HUES48 (cell line): ENCODE data around the gene UBL3.

Experiments used
- H3K27ac ChIP-seq: one replicate; pipeline ENCODE4 v1.7.0; 2013; ENCODE audit warnings: low read depth, low read length, inconsistent platforms
- H3K27me3 ChIP-seq: 2 replicates; pipeline ENCODE4 v1.6.1; 2013; ENCODE audit warnings: mild to moderate bottlenecking, low read length; ENCODE audit not compliant: control insufficient read depth, insufficient read depth
- H3K36me3 ChIP-seq: 2 replicates; pipeline ENCODE4 v1.6.1; 2013; ENCODE audit warnings: low read length; ENCODE audit not compliant: control insufficient read depth, insufficient read depth
- H3K4me1 ChIP-seq: 2 replicates; pipeline ENCODE4 v1.6.1; 2013; ENCODE audit warnings: mild to moderate bottlenecking, low read length; ENCODE audit not compliant: control insufficient read depth, insufficient read depth
- H3K4me3 ChIP-seq: 2 replicates; pipeline ENCODE4 v1.5.1; 2013; ENCODE audit warnings: mild to moderate bottlenecking, low read depth, low read length
- H3K9ac ChIP-seq: 2 replicates; pipeline ENCODE4 v1.6.1; 2013; ENCODE audit warnings: mild to moderate bottlenecking, low read depth, low read length, moderate library complexity
- H3K9me3 ChIP-seq: 2 replicates; pipeline ENCODE4 v1.6.1; 2013; ENCODE audit warnings: low read length; ENCODE audit not compliant: control insufficient read depth, insufficient read depth

UBL3 gene

GRCh38 chr13:29883941-29884518 is 33.6 kb upstream of the UBL3 start:
- no peak overlapping the region for H3K9ac ChIP-seq
- no peaks in the 10 kb centered on the region for H3K9me3 ChIP-seq
- H3K36me3 ChIP-seq: no peaks in the 10 kb centered on the region
- H3K27ac ChIP-seq: peak overlapping the region; percentile 53
- no peak overlapping the region for H3K4me3 ChIP-seq
- H3K27me3 ChIP-seq: no peaks in the 10 kb centered on the region
- H3K4me1 ChIP-seq: peaks cover 43% of the 10 kb centered on the region

GRCh38 chr13:29882076-29882475 is 31.7 kb upstream of the UBL3 start:
- no peaks in the 10 kb centered on the region for H3K36me3 ChIP-seq
- H3K4me3 ChIP-seq: no peak overlapping the region
- peaks cover 50% of the 10 kb centered on the region for H3K4me1 ChIP-seq
- H3K27ac ChIP-seq: no peak overlapping the region
- H3K27me3 ChIP-seq: no peaks in the 10 kb centered on the region
- H3K9me3 ChIP-seq: no peaks in the 10 kb centered on the region
- H3K9ac ChIP-seq: no peak overlapping the region

- no peaks in the 10 kb centered on the region for H3K36me3 ChIP-seq
- H3K9me3 ChIP-seq: no peaks in the 10 kb centered on the region
- H3K4me1 ChIP-seq: peaks cover 29% of the 10 kb centered on the region
- no peak overlapping the region for H3K27ac ChIP-seq
- no peak overlapping the region for H3K9ac ChIP-seq
- H3K4me3 ChIP-seq: no peak overlapping the region
- no peaks in the 10 kb centered on the region for H3K27me3 ChIP-seq
These were observed 27.7 kb upstream of the UBL3 start for GRCh38 chr13:29878101-29878500.

- Histone ChIP-seq H3K4me1 (peaks cover 29% of the 10 kb centered on the region), H3K9me3 (no peaks in the 10 kb centered on the region), H3K27me3 (no peaks in the 10 kb centered on the region), H3K36me3 (no peaks in the 10 kb centered on the region), H3K9ac (no peak overlapping the region), H3K4me3 (no peak overlapping the region), H3K27ac (no peak overlapping the region)
These were observed 27.1 kb upstream of the UBL3 start for GRCh38 chr13:29877456-29878078.

- H3K4me1 ChIP-seq: peaks cover 22% of the 10 kb centered on the region
- H3K27ac ChIP-seq: no peak overlapping the region
- H3K9me3 ChIP-seq: no peaks in the 10 kb centered on the region
- no peaks in the 10 kb centered on the region for H3K27me3 ChIP-seq
- H3K4me3 ChIP-seq: no peak overlapping the region
- no peaks in the 10 kb centered on the region for H3K36me3 ChIP-seq
- H3K9ac ChIP-seq: no peak overlapping the region
These were observed 25.2 kb upstream of the UBL3 start for GRCh38 chr13:29875646-29876045.

GRCh38 chr13:29868581-29868980 is 18.2 kb upstream of the UBL3 start:
- no peaks in the 10 kb centered on the region for H3K4me1 ChIP-seq
- no peak overlapping the region for H3K4me3 ChIP-seq
- no peaks in the 10 kb centered on the region for H3K36me3 ChIP-seq
- no peaks in the 10 kb centered on the region for H3K9me3 ChIP-seq
- no peak overlapping the region for H3K9ac ChIP-seq
- no peaks in the 10 kb centered on the region for H3K27me3 ChIP-seq
- no peak overlapping the region for H3K27ac ChIP-seq

GRCh38 chr13:29865934-29866333 is 15.5 kb upstream of the UBL3 start:
- Histone ChIP-seq H3K9ac (no peak overlapping the region), H3K9me3 (no peaks in the 10 kb centered on the region), H3K4me3 (no peak overlapping the region), H3K4me1 (no peaks in the 10 kb centered on the region), H3K36me3 (no peaks in the 10 kb centered on the region), H3K27me3 (no peaks in the 10 kb centered on the region), H3K27ac (no peak overlapping the region)

- H3K27me3 ChIP-seq: no peaks in the 10 kb centered on the region
- no peak overlapping the region for H3K9ac ChIP-seq
- H3K4me1 ChIP-seq: no peaks in the 10 kb centered on the region
- no peak overlapping the region for H3K27ac ChIP-seq
- no peak overlapping the region for H3K4me3 ChIP-seq
- no peaks in the 10 kb centered on the region for H3K9me3 ChIP-seq
- H3K36me3 ChIP-seq: no peaks in the 10 kb centered on the region
These were observed 11.3 kb upstream of the UBL3 start for GRCh38 chr13:29861694-29862110.

- Histone ChIP-seq H3K9me3 (no peaks in the 10 kb centered on the region), H3K9ac (no peak overlapping the region), H3K4me1 (no peaks in the 10 kb centered on the region), H3K4me3 (no peak overlapping the region), H3K27me3 (no peaks in the 10 kb centered on the region), H3K36me3 (no peaks in the 10 kb centered on the region), H3K27ac (no peak overlapping the region)
These were observed 9.6 kb upstream of the UBL3 start for GRCh38 chr13:29859971-29860370.

GRCh38 chr13:29858667-29859066 is 8.2 kb upstream of the UBL3 start:
- Histone ChIP-seq H3K4me3 (no peak overlapping the region), H3K27ac (no peak overlapping the region), H3K9me3 (no peaks in the 10 kb centered on the region), H3K36me3 (no peaks in the 10 kb centered on the region), H3K27me3 (no peaks in the 10 kb centered on the region), H3K9ac (no peak overlapping the region), H3K4me1 (no peaks in the 10 kb centered on the region)

- Histone ChIP-seq H3K36me3 (no peaks in the 10 kb centered on the region), H3K9ac (no peak overlapping the region), H3K9me3 (no peaks in the 10 kb centered on the region), H3K27ac (no peak overlapping the region), H3K27me3 (no peaks in the 10 kb centered on the region), H3K4me3 (no peak overlapping the region), H3K4me1 (no peaks in the 10 kb centered on the region)
These were observed 7.8 kb upstream of the UBL3 start for GRCh38 chr13:29858231-29858630.
